Femur (tissue), 1 donor: ENCODE results near the gene NEDD4L.
A peak's percentile ranks its signal among the peaks of the same experiment; 100 is the strongest.

ENCODE experiments used
- DNase-seq: peaks from one replicate; pipeline ENCODE4 v3.0.0-alpha.2; 2017

Gene NEDD4L

GRCh38 chr18:58125183-58125582 is 81.2 kb downstream of the NEDD4L start:
- DNase-seq, result no peak

- no peak for DNase-seq
Observed at GRCh38 chr18:58125756-58126155, 81.7 kb downstream of the NEDD4L start.

- DNase-seq, result no peak
Observed at GRCh38 chr18:58128381-58129374, 84.7 kb downstream of the NEDD4L start.

GRCh38 chr18:58132595-58133261 is 88.7 kb downstream of the NEDD4L start:
- no peak for DNase-seq

GRCh38 chr18:58135183-58135641 is 91.2 kb downstream of the NEDD4L start:
- peak; percentile 65 for DNase-seq

GRCh38 chr18:58135701-58136331 is 91.8 kb downstream of the NEDD4L start:
- DNase-seq, result peak; percentile 66

- no peak for DNase-seq
Observed at GRCh38 chr18:58136879-58137278, 92.9 kb downstream of the NEDD4L start.

GRCh38 chr18:58139459-58140386 is 95.7 kb downstream of the NEDD4L start:
- DNase-seq, result no peak

GRCh38 chr18:58140387-58141325 is 96.6 kb downstream of the NEDD4L start:
- no peak for DNase-seq

GRCh38 chr18:58143386-58143785 is 99.4 kb downstream of the NEDD4L start:
- no peak for DNase-seq

- DNase-seq, result no peak
Observed at GRCh38 chr18:58144106-58144505, 100.1 kb downstream of the NEDD4L start.

GRCh38 chr18:58144671-58145285 is 100.8 kb downstream of the NEDD4L start:
- DNase-seq, result no peak

- DNase-seq, result no peak
Observed at GRCh38 chr18:58146099-58146498, 102.1 kb downstream of the NEDD4L start.

GRCh38 chr18:58148954-58149471 is 105.0 kb downstream of the NEDD4L start:
- DNase-seq, result no peak

- no peak for DNase-seq
Observed at GRCh38 chr18:58150772-58151171, 106.7 kb downstream of the NEDD4L start.

- no peak for DNase-seq
Observed at GRCh38 chr18:58152216-58152615, 108.2 kb downstream of the NEDD4L start.

GRCh38 chr18:58152891-58153290 is 108.9 kb downstream of the NEDD4L start:
- no peak for DNase-seq

GRCh38 chr18:58156516-58156915 is 112.5 kb downstream of the NEDD4L start:
- DNase-seq, result no peak

GRCh38 chr18:58157237-58157636 is 113.2 kb downstream of the NEDD4L start:
- DNase-seq, result no peak

- no peak for DNase-seq
Observed at GRCh38 chr18:58158008-58158407, 114.0 kb downstream of the NEDD4L start.
